SU-DHL-6 (cell line): Measurements from ENCODE around the gene KIDINS220.

Source experiments
- H2AFZ ChIP-seq: fragments of 200-600 bp; sonication (generic); 2 replicates; pipeline ENCODE4 v1.6.1; 2014; ENCODE audit warnings: low read depth, mild to moderate bottlenecking, moderate library complexity, mixed read lengths, antibody characterized with exemption, low read length; ENCODE audit not compliant: severe bottlenecking
- H3F3A ChIP-seq: fragments of 200-600 bp; shearing (Covaris generic); 2 replicates; pipeline ENCODE4 v1.6.0; 2016; ENCODE audit warnings: antibody characterized with exemption, mild to moderate bottlenecking; ENCODE audit not compliant: insufficient read depth
- H3K27ac ChIP-seq: fragments of 200-600 bp; sonication (generic); 2 replicates; pipeline ENCODE4 v1.5.1; 2016; ENCODE audit warnings: low read depth, mild to moderate bottlenecking, low read length, moderate library complexity, mixed read lengths
- H3K27me3 ChIP-seq: fragments of 200-600 bp; sonication (generic), shearing (Covaris generic); 2 replicates; pipeline ENCODE4 v1.6.0; 2014; ENCODE audit warnings: mild to moderate bottlenecking, low read length
- H3K36me3 ChIP-seq: fragments of 200-600 bp; sonication (generic); 2 replicates; pipeline ENCODE4 v1.6.1; 2014; ENCODE audit warnings: mild to moderate bottlenecking, low read length, mixed read lengths
- H3K4me2 ChIP-seq: fragments of 300-600, 200-600 bp; shearing (Covaris generic), sonication (generic); 2 replicates; pipeline ENCODE4 v1.6.0; 2014; ENCODE audit warnings: low read length, low read depth, mild to moderate bottlenecking; ENCODE audit not compliant: poor library complexity, severe bottlenecking
- H3K4me3 ChIP-seq: fragments of 200-600 bp; sonication (generic); 2 replicates; pipeline ENCODE4 v1.5.1; 2014; ENCODE audit warnings: antibody characterized with exemption, low read length, mild to moderate bottlenecking, mixed read lengths; ENCODE audit not compliant: insufficient read depth, poor library complexity, severe bottlenecking
- H3K79me2 ChIP-seq: fragments of 200-600 bp; sonication (generic); 2 replicates; pipeline ENCODE4 v1.6.1; 2014; ENCODE audit warnings: mild to moderate bottlenecking, low read length, moderate library complexity; ENCODE audit not compliant: insufficient read depth
- H3K9ac ChIP-seq: fragments of 200-600 bp; sonication (generic); 2 replicates; pipeline ENCODE4 v1.7.0; 2014; ENCODE audit warnings: mild to moderate bottlenecking, low read length
- H3K9me2 ChIP-seq: fragments of 200-600 bp; sonication (generic); replicated peaks from 2 replicates; pipeline ENCODE4 v1.6.1; 2014; ENCODE audit warnings: low read length; ENCODE audit not compliant: insufficient read depth
- H3K9me3 ChIP-seq: fragments of 200-600 bp; sonication (generic); 2 replicates; pipeline ENCODE4 v1.6.1; 2014; ENCODE audit warnings: low read length, mixed read lengths; ENCODE audit not compliant: insufficient read depth
- H4K20me1 ChIP-seq: fragments of 200-600 bp; sonication (generic); 2 replicates; pipeline ENCODE4 v1.6.1; 2014; ENCODE audit warnings: low read depth, mild to moderate bottlenecking, antibody characterized with exemption, low read length, moderate library complexity, mixed read lengths
- CTCF ChIP-seq: fragments of 200-600 bp; sonication (generic); IDR thresholded peaks from one replicate; pipeline ENCODE4 v1.5.1; 2017; ENCODE audit warnings: antibody characterized with exemption, mild to moderate bottlenecking, low read length, moderate library complexity; ENCODE audit not compliant: insufficient read depth, poor library complexity, severe bottlenecking
- EZH2phosphoT487 ChIP-seq: fragments of 200-600 bp; sonication (generic), shearing (Covaris generic); conservative IDR thresholded peaks from 2 replicates; pipeline ENCODE4 v1.6.1; 2018; ENCODE audit warnings: mild to moderate bottlenecking, antibody characterized with exemption, low read length, moderate library complexity, mixed read lengths

Gene KIDINS220

DNA sequence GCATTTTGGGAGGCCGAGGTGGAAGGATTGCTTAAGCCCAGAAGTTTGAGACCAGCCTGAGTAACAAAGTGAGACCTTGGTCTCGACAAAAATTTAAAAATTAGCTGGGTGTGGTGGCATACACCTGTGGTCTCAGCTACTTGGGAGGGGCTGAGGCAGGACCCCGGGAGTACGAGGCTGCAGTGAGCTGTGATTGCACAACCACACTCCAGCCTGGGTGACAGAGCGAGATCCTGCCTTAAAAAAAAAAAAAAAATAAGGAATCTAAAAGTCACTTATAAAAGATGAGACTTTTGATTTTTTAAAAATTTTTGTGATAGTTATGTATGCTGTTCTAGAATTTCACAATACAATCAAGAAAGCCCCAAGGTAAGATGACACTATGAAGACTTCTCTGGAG lies 122.4 kb downstream of the KIDINS220 start:
- TF ChIP-seq CTCF: no peak
- TF ChIP-seq EZH2phosphoT487: no peak
- Histone ChIP-seq H3K9me2 (no peaks in the 10 kb centered on the region), H3F3A (no peaks in the 10 kb centered on the region), H3K27me3 (no peaks in the 10 kb centered on the region), H3K36me3 (no peaks in the 10 kb centered on the region), H3K79me2 (no peaks in the 10 kb centered on the region), H3K9ac (no peak overlapping the region), H3K9me3 (no peaks in the 10 kb centered on the region), H4K20me1 (no peaks in the 10 kb centered on the region), H2AFZ (no peak overlapping the region), H3K27ac (no peak overlapping the region), H3K4me3 (no peak overlapping the region), H3K4me2 (no peak overlapping the region)

DNA sequence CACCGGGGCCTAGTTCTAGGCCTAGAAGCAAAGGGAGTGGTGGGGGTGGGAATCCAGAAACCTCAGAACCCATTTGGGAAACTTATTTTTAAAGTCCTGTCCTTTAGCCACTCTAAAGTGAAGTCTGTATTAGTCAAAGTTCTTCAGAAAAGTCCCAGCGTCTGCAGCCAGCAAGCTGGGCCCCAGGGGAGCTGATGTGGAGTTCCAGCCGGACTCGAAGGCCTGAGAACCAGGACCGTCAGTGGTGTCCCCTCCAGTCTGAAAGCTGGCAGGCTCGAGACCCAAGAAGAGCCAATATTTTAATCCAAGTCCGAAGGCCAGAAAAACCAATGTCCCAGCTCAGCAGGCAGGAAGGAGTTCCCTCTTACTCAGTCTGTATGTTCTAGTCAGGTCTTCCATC lies 123.1 kb downstream of the KIDINS220 start:
- H3K9me3 ChIP-seq: no peaks in the 10 kb centered on the region
- H3K36me3 ChIP-seq: no peaks in the 10 kb centered on the region
- no peaks in the 10 kb centered on the region for H3K9me2 ChIP-seq
- H2AFZ ChIP-seq: no peak overlapping the region
- no peak overlapping the region for H3K4me3 ChIP-seq
- no peaks in the 10 kb centered on the region for H4K20me1 ChIP-seq
- no peaks in the 10 kb centered on the region for H3K79me2 ChIP-seq
- no peak overlapping the region for H3K9ac ChIP-seq
- no peaks in the 10 kb centered on the region for H3F3A ChIP-seq
- H3K27ac ChIP-seq: no peak overlapping the region
- no peak overlapping the region for H3K4me2 ChIP-seq
- no peak for TF ChIP-seq EZH2phosphoT487
- no peak for TF ChIP-seq CTCF
- H3K27me3 ChIP-seq: no peaks in the 10 kb centered on the region

DNA sequence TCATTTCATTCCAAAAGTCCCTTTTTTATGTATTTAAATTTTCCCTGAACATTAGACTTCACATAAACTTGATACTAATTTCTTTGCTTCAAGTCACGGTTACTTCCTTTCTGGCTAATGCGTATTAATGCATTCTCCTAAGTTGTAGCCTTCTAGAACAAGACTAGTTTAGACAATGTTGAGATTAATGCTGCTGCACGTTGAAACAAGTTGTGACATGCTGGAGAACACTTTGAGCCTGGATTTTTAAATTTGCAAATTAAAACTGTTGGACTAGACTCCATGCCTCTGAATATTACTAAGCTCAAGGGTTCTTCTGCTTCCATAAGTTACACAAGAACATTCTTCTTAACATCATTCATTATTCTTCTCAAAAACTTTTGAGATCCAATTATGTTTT lies 126.5 kb downstream of the KIDINS220 start:
- no peaks in the 10 kb centered on the region for H4K20me1 ChIP-seq
- H3K9me3 ChIP-seq: no peaks in the 10 kb centered on the region
- no peak overlapping the region for H3K4me3 ChIP-seq
- no peaks in the 10 kb centered on the region for H3K36me3 ChIP-seq
- TF ChIP-seq EZH2phosphoT487: no peak
- no peak for TF ChIP-seq CTCF
- H3K27me3 ChIP-seq: no peaks in the 10 kb centered on the region
- H3F3A ChIP-seq: no peaks in the 10 kb centered on the region
- no peak overlapping the region for H3K27ac ChIP-seq
- H3K9ac ChIP-seq: no peak overlapping the region
- no peaks in the 10 kb centered on the region for H3K9me2 ChIP-seq
- no peaks in the 10 kb centered on the region for H3K79me2 ChIP-seq
- no peak overlapping the region for H2AFZ ChIP-seq
- no peak overlapping the region for H3K4me2 ChIP-seq

- no peaks in the 10 kb centered on the region for H3K27me3 ChIP-seq
- no peaks in the 10 kb centered on the region for H3F3A ChIP-seq
- no peak overlapping the region for H3K4me3 ChIP-seq
- no peaks in the 10 kb centered on the region for H3K9me3 ChIP-seq
- H3K36me3 ChIP-seq: no peaks in the 10 kb centered on the region
- no peaks in the 10 kb centered on the region for H3K79me2 ChIP-seq
- TF ChIP-seq CTCF: no peak
- TF ChIP-seq EZH2phosphoT487: no peak
- H3K9ac ChIP-seq: no peak overlapping the region
- H3K9me2 ChIP-seq: no peaks in the 10 kb centered on the region
- H3K27ac ChIP-seq: no peak overlapping the region
- H2AFZ ChIP-seq: no peak overlapping the region
- no peaks in the 10 kb centered on the region for H4K20me1 ChIP-seq
- H3K4me2 ChIP-seq: no peak overlapping the region
Measured at GRCh38 chr2:8709611-8710010, 127.8 kb downstream of the KIDINS220 start.
